OCI-LY1 (cell line): Measurements from ENCODE around the gene CLDN20.

Experiments
- H2AFZ ChIP-seq: fragments of 200-600 bp; sonication (generic), shearing (Covaris generic); 2 replicates; pipeline ENCODE4 v1.6.0; 2014; ENCODE audit warnings: antibody characterized with exemption, mild to moderate bottlenecking, low read length
- H3F3A ChIP-seq: fragments of 200-600 bp; sonication (generic), shearing (Covaris generic); 2 replicates; pipeline ENCODE4 v1.6.0; 2014; ENCODE audit warnings: mild to moderate bottlenecking, antibody characterized with exemption, low read length, moderate library complexity; ENCODE audit not compliant: insufficient read depth
- H3K27ac ChIP-seq: fragments of 200-600 bp; sonication (generic); 2 replicates; pipeline ENCODE4 v1.5.1; 2014; ENCODE audit warnings: low read length, mixed run types, mild to moderate bottlenecking, low read depth; ENCODE audit not compliant: poor library complexity, severe bottlenecking
- H3K27me3 ChIP-seq: fragments of 200-600 bp; sonication (generic); 2 replicates; pipeline ENCODE4 v1.6.0; 2014; ENCODE audit warnings: antibody characterized with exemption, mild to moderate bottlenecking, low read length, moderate library complexity; ENCODE audit not compliant: insufficient read depth
- H3K36me3 ChIP-seq: fragments of 200-600 bp; sonication (generic); 2 replicates; pipeline ENCODE4 v1.6.1; 2014; ENCODE audit warnings: mild to moderate bottlenecking, antibody characterized with exemption, low read length, moderate library complexity, mixed read lengths; ENCODE audit not compliant: insufficient read depth
- H3K4me1 ChIP-seq: fragments of 200-600 bp; sonication (generic); 2 replicates; pipeline ENCODE4 v1.5.1; 2014; ENCODE audit warnings: mild to moderate bottlenecking, low read length, moderate library complexity; ENCODE audit not compliant: insufficient read depth, severe bottlenecking
- H3K4me2 ChIP-seq: fragments of 200-600 bp; sonication (generic), shearing (Covaris generic); 2 replicates; pipeline ENCODE4 v1.6.1; 2014; ENCODE audit warnings: low read length
- H3K4me3 ChIP-seq: fragments of 200-600 bp; sonication (generic); 2 replicates; pipeline ENCODE4 v1.5.1; 2014; ENCODE audit warnings: low read length, low read depth, mild to moderate bottlenecking, mixed read lengths; ENCODE audit not compliant: poor library complexity, severe bottlenecking
- H3K79me2 ChIP-seq: fragments of 200-600 bp; shearing (Covaris generic); 2 replicates; pipeline ENCODE4 v1.6.1; 2016; ENCODE audit warnings: mixed run types, low read length, mixed read lengths; ENCODE audit not compliant: insufficient read depth
- H3K9ac ChIP-seq: fragments of 200-600 bp; sonication (generic), shearing (Covaris generic); 2 replicates; pipeline ENCODE4 v1.6.1; 2014; ENCODE audit warnings: mild to moderate bottlenecking, low read length, mixed read lengths
- H3K9me2 ChIP-seq: fragments of 200-600 bp; sonication (generic), shearing (Covaris generic); 2 replicates; pipeline ENCODE4 v1.6.1; 2014; ENCODE audit warnings: low read depth, mild to moderate bottlenecking, low read length, mixed read lengths
- H3K9me3 ChIP-seq: fragments of 200-600 bp; shearing (Covaris generic); 2 replicates; pipeline ENCODE4 v1.6.1; 2014; ENCODE audit warnings: low read length, mixed read lengths
- H4K20me1 ChIP-seq: fragments of 200-600 bp; sonication (generic), shearing (Covaris generic); 2 replicates; pipeline ENCODE4 v1.6.0; 2016; ENCODE audit warnings: mild to moderate bottlenecking, low read length; ENCODE audit not compliant: insufficient read depth
- EZH2 ChIP-seq: fragments of 200-600 bp; sonication (generic), shearing (Covaris generic); IDR thresholded peaks from 2 replicates; pipeline ENCODE4 v1.8.0; 2017; ENCODE audit warnings: borderline replicate concordance, mixed run types, mild to moderate bottlenecking, antibody characterized with exemption, low read length, moderate library complexity, mixed read lengths
- TF ChIP-seq, protein P1 (sequence below): fragments of 200-600 bp; sonication (generic), shearing (Covaris generic); IDR thresholded peaks from 2 replicates; pipeline ENCODE4 v1.5.1; 2017; ENCODE audit warnings: mild to moderate bottlenecking, antibody characterized with exemption, low read length, moderate library complexity, mixed read lengths

CLDN20 gene

DNA sequence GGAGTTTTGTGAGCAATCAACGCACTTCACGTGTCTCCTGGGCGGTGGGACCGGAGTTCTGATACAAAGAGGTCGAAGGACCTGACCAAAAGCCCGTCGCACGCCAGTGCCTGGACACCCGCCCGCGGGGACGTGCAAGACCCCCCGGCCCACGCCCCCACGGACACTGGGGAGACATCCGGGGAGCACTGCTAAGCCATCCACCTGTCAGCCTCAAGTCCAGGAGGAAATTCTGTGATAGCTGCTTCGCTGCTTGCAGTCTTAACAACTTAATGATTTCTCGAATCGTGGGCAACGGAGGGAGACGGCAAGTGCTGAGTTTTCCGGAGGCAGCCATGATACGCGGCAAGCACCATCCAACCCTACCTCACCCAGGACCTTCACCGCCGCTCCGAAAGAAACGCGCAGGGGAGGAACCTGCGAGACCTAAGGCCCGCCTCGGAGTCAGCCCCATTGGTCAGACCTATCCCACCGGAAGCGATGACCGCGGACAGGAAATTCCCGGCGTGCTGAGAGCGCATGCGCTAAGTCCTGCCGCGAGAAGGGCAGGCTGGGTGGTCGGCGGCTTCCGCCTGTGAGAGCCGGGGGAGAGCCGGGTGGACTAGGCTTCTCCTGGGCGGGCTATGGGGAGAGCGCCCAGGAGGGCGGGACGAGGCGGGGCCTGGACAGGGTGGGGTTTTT lies 50.4 kb downstream of the CLDN20 start, which contains the start of gene TFB1M:
TSS of gene TFB1M (minus strand) at position 393 of the 681 bp plus-strand sequence. CDS start at position 337, 56 bp downstream.
- peak within 1 kb of the TSS; percentile 83 for H3K4me3 ChIP-seq
- no peak for TF ChIP-seq EZH2
- TF ChIP-seq, protein P1, sequence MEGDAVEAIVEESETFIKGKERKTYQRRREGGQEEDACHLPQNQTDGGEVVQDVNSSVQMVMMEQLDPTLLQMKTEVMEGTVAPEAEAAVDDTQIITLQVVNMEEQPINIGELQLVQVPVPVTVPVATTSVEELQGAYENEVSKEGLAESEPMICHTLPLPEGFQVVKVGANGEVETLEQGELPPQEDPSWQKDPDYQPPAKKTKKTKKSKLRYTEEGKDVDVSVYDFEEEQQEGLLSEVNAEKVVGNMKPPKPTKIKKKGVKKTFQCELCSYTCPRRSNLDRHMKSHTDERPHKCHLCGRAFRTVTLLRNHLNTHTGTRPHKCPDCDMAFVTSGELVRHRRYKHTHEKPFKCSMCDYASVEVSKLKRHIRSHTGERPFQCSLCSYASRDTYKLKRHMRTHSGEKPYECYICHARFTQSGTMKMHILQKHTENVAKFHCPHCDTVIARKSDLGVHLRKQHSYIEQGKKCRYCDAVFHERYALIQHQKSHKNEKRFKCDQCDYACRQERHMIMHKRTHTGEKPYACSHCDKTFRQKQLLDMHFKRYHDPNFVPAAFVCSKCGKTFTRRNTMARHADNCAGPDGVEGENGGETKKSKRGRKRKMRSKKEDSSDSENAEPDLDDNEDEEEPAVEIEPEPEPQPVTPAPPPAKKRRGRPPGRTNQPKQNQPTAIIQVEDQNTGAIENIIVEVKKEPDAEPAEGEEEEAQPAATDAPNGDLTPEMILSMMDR: no peak
- H3K4me1 ChIP-seq: peaks cover 27% of the 10 kb centered on the region

GRCh38 chr6:155314773-155315515 lies 51.1 kb downstream of the CLDN20 start:
- peak overlapping the region; percentile 94 for H3K27ac ChIP-seq
- no peaks in the 10 kb centered on the region for H3K27me3 ChIP-seq
- H3K9ac ChIP-seq: peak overlapping the region; percentile 74
- H3K36me3 ChIP-seq: peaks cover 29% of the 10 kb centered on the region
- no peaks in the 10 kb centered on the region for H3F3A ChIP-seq
- TF ChIP-seq, protein P1: no peak
- no peak for TF ChIP-seq EZH2
- peaks cover 27% of the 10 kb centered on the region for H3K4me1 ChIP-seq
- peak overlapping the region; percentile 77 for H2AFZ ChIP-seq
- no peaks in the 10 kb centered on the region for H4K20me1 ChIP-seq
- H3K4me3 ChIP-seq: peak overlapping the region; percentile 83
- H3K9me2 ChIP-seq: no peaks in the 10 kb centered on the region
- no peaks in the 10 kb centered on the region for H3K9me3 ChIP-seq
- peak overlapping the region; percentile 86 for H3K4me2 ChIP-seq
- peaks cover 11% of the 10 kb centered on the region for H3K79me2 ChIP-seq

More for the DNA sequence above, 50.4 kb downstream of the CLDN20 start, which contains the start of gene TFB1M:
- Histone ChIP-seq H3K36me3 (peaks cover 36% of the 10 kb centered on the region), H3K9ac (peak within 1 kb of the TSS; percentile 93), H3K4me2 (peak within 1 kb of the TSS; percentile 86), H2AFZ (peak within 1 kb of the TSS; percentile 77), H3K27ac (peak within 1 kb of the TSS; percentile 94), H4K20me1 (no peaks in the 10 kb centered on the region), H3K9me2 (no peaks in the 10 kb centered on the region), H3K9me3 (no peaks in the 10 kb centered on the region), H3K27me3 (no peaks in the 10 kb centered on the region), H3F3A (no peaks in the 10 kb centered on the region), H3K79me2 (peaks cover 11% of the 10 kb centered on the region)

DNA sequence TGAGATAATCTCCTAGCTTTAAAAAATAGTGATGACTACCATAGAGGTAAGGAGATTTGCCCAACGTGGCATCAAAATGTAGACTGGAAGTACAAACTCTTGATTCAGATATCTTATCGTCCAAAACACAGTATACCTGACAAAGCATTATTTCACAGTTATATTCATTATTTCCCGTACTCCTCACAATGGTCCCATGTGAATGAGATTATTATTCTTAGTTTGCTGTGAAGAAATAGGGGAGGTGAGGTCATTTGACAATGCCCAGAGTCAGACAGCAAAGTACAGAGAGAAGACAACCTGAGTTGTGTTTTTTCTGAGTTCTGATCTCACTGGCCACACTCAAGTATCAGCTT lies 51.7 kb downstream of the CLDN20 start:
- H2AFZ ChIP-seq: peak overlapping the region; percentile 77
- TF ChIP-seq EZH2: no peak
- TF ChIP-seq, protein P1: no peak
- peak overlapping the region; percentile 83 for H3K4me3 ChIP-seq
- H3K4me1 ChIP-seq: peaks cover 27% of the 10 kb centered on the region
- H3K9ac ChIP-seq: peak overlapping the region; percentile 74
- H3K9me3 ChIP-seq: no peaks in the 10 kb centered on the region
- H3F3A ChIP-seq: no peaks in the 10 kb centered on the region
- H3K4me2 ChIP-seq: peak overlapping the region; percentile 86
- H3K36me3 ChIP-seq: peaks cover 24% of the 10 kb centered on the region
- peak overlapping the region; percentile 94 for H3K27ac ChIP-seq
- peaks cover 11% of the 10 kb centered on the region for H3K79me2 ChIP-seq
- no peaks in the 10 kb centered on the region for H3K27me3 ChIP-seq
- H3K9me2 ChIP-seq: no peaks in the 10 kb centered on the region
- no peaks in the 10 kb centered on the region for H4K20me1 ChIP-seq
